ENCODE results near the gene BCO1. TPM values are rescaled to one million over a fixed set of nuclear protein-coding genes. Genes with fewer than 3 reads are reported as not detected.

BCO1 gene
- total and polyA plus RNA-seq, 12 donors: 0.20 to 0.42 TPM; not detected in 10

DNA sequence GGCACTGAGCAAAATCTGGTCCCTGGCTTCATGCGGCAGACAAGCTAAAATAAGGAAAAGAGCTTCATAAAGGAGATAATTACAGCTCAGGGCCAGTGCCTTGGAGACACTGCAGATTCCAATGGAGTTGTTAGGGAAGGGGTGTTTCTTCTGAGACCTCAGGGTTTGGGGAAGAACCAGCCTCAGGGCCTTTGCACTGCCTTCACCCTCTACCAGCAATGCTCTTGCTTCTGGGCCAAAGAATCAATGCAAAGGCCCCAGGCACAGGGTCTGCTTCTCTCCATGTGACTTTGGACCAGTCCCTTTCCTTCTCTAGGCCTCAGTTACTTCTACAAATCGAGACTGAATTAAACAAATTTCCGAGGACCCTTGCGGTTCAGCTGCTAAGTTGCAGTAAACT lies 40.0 kb downstream of the BCO1 start:
- no peak overlapping the region for H3K4me3 ChIP-seq
- no peaks in the 10 kb centered on the region for H3K27me3 ChIP-seq
- intact Hi-C loops (cut with DNase I): loop anchor here in 1 of 10 donors (5.0 kb wide), 1 partner anchor 1364 kb away; no protein-coding TSS in a partner anchor
- TF ChIP-seq, protein P1, sequence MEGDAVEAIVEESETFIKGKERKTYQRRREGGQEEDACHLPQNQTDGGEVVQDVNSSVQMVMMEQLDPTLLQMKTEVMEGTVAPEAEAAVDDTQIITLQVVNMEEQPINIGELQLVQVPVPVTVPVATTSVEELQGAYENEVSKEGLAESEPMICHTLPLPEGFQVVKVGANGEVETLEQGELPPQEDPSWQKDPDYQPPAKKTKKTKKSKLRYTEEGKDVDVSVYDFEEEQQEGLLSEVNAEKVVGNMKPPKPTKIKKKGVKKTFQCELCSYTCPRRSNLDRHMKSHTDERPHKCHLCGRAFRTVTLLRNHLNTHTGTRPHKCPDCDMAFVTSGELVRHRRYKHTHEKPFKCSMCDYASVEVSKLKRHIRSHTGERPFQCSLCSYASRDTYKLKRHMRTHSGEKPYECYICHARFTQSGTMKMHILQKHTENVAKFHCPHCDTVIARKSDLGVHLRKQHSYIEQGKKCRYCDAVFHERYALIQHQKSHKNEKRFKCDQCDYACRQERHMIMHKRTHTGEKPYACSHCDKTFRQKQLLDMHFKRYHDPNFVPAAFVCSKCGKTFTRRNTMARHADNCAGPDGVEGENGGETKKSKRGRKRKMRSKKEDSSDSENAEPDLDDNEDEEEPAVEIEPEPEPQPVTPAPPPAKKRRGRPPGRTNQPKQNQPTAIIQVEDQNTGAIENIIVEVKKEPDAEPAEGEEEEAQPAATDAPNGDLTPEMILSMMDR (IDR thresholded peaks at IDR 0.05): no peak
- DNase-seq (no peak), ATAC-seq (no peak)
- no peaks in the 10 kb centered on the region for H3K4me1 ChIP-seq
- H3K27ac ChIP-seq: no peak overlapping the region
- H3K36me3 ChIP-seq: no peaks in the 10 kb centered on the region
- 94 to 97% methylated on average over 4 of the region's 4 CpGs for WGBS, 2 donors
- H3K9me3 ChIP-seq: no peaks in the 10 kb centered on the region

GRCh38 chr16:81279392-81279791 lies 40.9 kb downstream of the BCO1 start:
- Histone ChIP-seq H3K4me1 (no peaks in the 10 kb centered on the region), H3K27ac (no peak overlapping the region), H3K4me3 (no peak overlapping the region), H3K9me3 (no peaks in the 10 kb centered on the region), H3K36me3 (no peaks in the 10 kb centered on the region), H3K27me3 (no peaks in the 10 kb centered on the region)
- WGBS, 2 donors: 48 to 59% methylated on average over 4 of the region's 4 CpGs
- TF ChIP-seq, protein P1 (IDR thresholded peaks at IDR 0.05): no peak
- no peak for DNase-seq
- no peak for ATAC-seq
- intact Hi-C loops (cut with DNase I): loop anchor here in 1 of 10 donors (5.0 kb wide), 1 partner anchor 1363 kb away; no protein-coding TSS in a partner anchor

DNA sequence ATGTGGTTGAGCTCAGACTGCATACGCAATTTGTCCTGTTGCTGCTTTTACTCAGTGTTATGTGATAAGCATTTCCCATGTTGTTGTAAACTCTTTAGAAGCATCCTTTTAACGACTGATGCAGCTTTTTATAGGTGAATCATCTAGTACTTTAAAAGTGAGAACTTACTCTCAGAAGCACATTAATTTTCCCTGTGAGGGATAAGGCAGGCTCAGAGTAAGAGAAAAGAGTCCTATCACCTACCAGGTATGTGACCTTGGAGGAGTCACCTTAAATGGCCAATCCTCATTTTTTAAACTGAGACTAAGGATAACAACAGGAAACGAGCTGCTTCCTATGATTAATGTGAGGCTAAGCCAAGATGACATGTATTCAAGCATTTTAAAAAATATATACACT lies 41.9 kb downstream of the BCO1 start:
- Histone ChIP-seq H3K27me3 (no peaks in the 10 kb centered on the region), H3K4me3 (no peak overlapping the region), H3K9me3 (no peaks in the 10 kb centered on the region), H3K27ac (no peak overlapping the region), H3K36me3 (no peaks in the 10 kb centered on the region), H3K4me1 (no peaks in the 10 kb centered on the region)
- 46 to 50% methylated on average over 3 of the region's 3 CpGs for WGBS, 2 donors
- no peak for DNase-seq
- no peak for ATAC-seq
- TF ChIP-seq, protein P1 (IDR thresholded peaks at IDR 0.05): no peak
- intact Hi-C loops (cut with DNase I): no loop called here

- Histone ChIP-seq H3K9me3 (no peaks in the 10 kb centered on the region), H3K27ac (no peak overlapping the region), H3K36me3 (no peaks in the 10 kb centered on the region), H3K27me3 (no peaks in the 10 kb centered on the region), H3K4me1 (no peaks in the 10 kb centered on the region), H3K4me3 (no peak overlapping the region)
- DNase-seq (no peak), ATAC-seq (no peak)
- TF ChIP-seq, protein P1 (IDR thresholded peaks at IDR 0.05): no peak
- intact Hi-C loops (cut with DNase I): no loop called here
- WGBS, 2 donors: 94 to 99% methylated on average over 3 of the region's 3 CpGs
Observed at GRCh38 chr16:81283044-81283443, 44.6 kb downstream of the BCO1 start.
